Measurements from ENCODE around the gene PHF12. TPM values are rescaled to one million over a fixed set of nuclear protein-coding genes. Genes with fewer than 3 reads are reported as not detected.
A peak's percentile ranks its signal among the peaks of the same experiment; 100 is the strongest.
"Not testable (repeated sequence)": the region's sequence is repeated elsewhere in the genome, so short reads cannot be mapped to it uniquely, and the experiment has no call there.

Gene PHF12
- total RNA-seq, 2 experiments from 2014 or later = 66.5 to 67.4 TPM

DNA sequence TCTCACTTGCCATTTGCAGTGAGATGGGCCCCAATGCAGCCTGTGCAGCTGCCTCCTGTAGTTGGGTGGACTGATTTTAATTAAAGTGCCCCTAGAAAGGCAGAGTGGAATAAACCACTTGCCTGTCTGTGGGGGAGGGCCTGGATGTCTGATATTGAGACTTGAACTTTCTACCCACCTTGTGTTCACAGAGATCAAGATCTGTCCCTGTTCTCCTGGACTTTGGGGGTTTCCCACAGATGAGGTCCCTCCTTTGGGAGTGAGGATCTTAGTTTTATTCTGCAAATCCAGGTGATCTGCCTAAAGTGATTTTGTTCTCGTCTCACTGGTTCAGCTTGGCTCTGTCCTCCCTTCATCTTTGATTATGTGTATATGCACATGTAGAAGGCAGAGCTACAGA, 40.8 kb downstream of the PHF12 start:
- Mint-ChIP-seq H3K4me1 (ENCODE audit: low read depth) (no peaks in the 10 kb centered on the region), H3K4me3 (no peak overlapping the region), H3K36me3 (ENCODE audit: low read depth) (peaks cover 74% of the 10 kb centered on the region), H3K9me3 (ENCODE audit: insufficient read depth) (no peaks in the 10 kb centered on the region), H3K27me3 (ENCODE audit: low read depth) (no peaks in the 10 kb centered on the region), H3K27ac (no peak overlapping the region)
- no peak for DNase-seq
- ATAC-seq = no peak
- ChIA-PET POLR2A (interaction anchor here (1.2 kb wide), 1 partner anchor 9 kb away, joined by 3 read pairs; no protein-coding TSS in a partner anchor), CTCF (interaction anchor here (0.7 to 5.5 kb wide), 9 partner anchors 8 to 183 kb away, joined by 3 to 44 read pairs (median 5); partner anchors contain the start of genes PHF12 and TLCD1)

GRCh38 chr17:28908640-28909167, 42.6 kb downstream of the PHF12 start:
- ChIA-PET CTCF (interaction anchor here (1.0 to 5.5 kb wide), 12 partner anchors 8 to 209 kb away, joined by 3 to 44 read pairs (median 4); partner anchors contain the start of gene TLCD1), POLR2A (no interaction called here)
- Mint-ChIP-seq H3K4me1 (ENCODE audit: low read depth) (no peaks in the 10 kb centered on the region), H3K27me3 (ENCODE audit: low read depth) (no peaks in the 10 kb centered on the region), H3K9me3 (ENCODE audit: insufficient read depth) (no peaks in the 10 kb centered on the region), H3K36me3 (ENCODE audit: low read depth) (peaks cover 64% of the 10 kb centered on the region), H3K27ac (no peak overlapping the region), H3K4me3 (no peak overlapping the region)
- no peak for ATAC-seq
- DNase-seq = no peak

DNA sequence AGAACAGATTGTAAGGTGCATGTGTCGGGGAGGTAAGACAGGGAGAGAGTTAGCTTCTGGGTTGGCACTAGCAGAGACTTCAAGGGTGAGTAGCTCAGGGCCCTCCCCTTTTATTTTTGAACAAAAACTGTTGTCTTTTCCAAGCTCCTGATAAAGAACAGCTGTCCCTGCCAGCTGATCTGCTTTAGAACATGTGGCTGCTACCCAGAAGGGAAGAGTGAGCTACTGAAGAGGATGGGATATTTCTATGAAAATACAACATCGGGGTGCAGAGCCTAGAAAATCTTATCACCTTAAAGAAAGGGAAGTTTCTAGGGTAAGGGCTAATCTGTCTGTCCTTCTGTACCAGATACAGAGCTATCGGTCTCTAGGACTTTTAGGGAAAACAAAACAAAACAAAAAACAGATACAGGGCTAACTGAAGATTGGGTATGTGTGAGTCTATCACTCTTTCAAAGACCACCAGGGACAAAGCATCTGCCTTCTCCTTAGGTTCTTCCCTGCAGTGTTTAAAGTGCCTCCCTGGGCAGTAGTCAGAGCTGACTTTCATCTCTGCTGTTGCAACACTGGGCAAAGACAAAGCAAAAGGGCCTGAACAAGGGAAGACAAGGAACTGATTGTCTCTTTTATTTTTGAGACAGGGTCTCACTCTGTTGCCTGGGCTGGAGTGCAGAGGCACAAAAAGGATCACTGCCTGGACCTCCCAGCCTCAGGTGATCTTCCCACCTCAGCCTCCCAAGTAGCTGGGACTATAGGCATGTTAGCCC, 43.4 kb downstream of the PHF12 start:
- ChIA-PET POLR2A (interaction anchor here (0.6 kb wide), 1 partner anchor 123 kb away, joined by 3 read pairs; no protein-coding TSS in a partner anchor), CTCF (interaction anchor here (0.8 to 5.5 kb wide), 10 partner anchors 9 to 181 kb away, joined by 3 to 44 read pairs (median 4); partner anchors contain the start of genes FLOT2 and TLCD1)
- H3K27ac Mint-ChIP-seq = no peak overlapping the region
- peaks cover 56% of the 10 kb centered on the region for H3K36me3 Mint-ChIP-seq (ENCODE audit: low read depth)
- no peaks in the 10 kb centered on the region for H3K27me3 Mint-ChIP-seq (ENCODE audit: low read depth)
- H3K9me3 Mint-ChIP-seq (ENCODE audit: insufficient read depth) = no peaks in the 10 kb centered on the region
- H3K4me3 Mint-ChIP-seq = no peak overlapping the region
- H3K4me1 Mint-ChIP-seq (ENCODE audit: low read depth) = peaks cover 7% of the 10 kb centered on the region
- ATAC-seq = no peak
- DNase-seq = no peak

- peaks cover 10% of the 10 kb centered on the region for H3K4me1 Mint-ChIP-seq (ENCODE audit: low read depth)
- DNase-seq (no peak), ATAC-seq (no peak)
- no peaks in the 10 kb centered on the region for H3K9me3 Mint-ChIP-seq (ENCODE audit: insufficient read depth)
- ChIA-PET POLR2A (interaction anchor here (0.8 to 0.9 kb wide), 2 partner anchors 11 to 14 kb away, joined by 3 read pairs; no protein-coding TSS in a partner anchor), CTCF (interaction anchor here (1.3 to 5.5 kb wide), 7 partner anchors 10 to 180 kb away, joined by 4 to 44 read pairs (median 5); partner anchors contain the start of gene TLCD1)
- no peaks in the 10 kb centered on the region for H3K27me3 Mint-ChIP-seq (ENCODE audit: low read depth)
- no peak overlapping the region for H3K4me3 Mint-ChIP-seq
- peak overlapping the region; percentile 40 for H3K27ac Mint-ChIP-seq
- H3K36me3 Mint-ChIP-seq (ENCODE audit: low read depth) = peaks cover 50% of the 10 kb centered on the region
Measured at GRCh38 chr17:28906706-28907438, 44.4 kb downstream of the PHF12 start.

DNA sequence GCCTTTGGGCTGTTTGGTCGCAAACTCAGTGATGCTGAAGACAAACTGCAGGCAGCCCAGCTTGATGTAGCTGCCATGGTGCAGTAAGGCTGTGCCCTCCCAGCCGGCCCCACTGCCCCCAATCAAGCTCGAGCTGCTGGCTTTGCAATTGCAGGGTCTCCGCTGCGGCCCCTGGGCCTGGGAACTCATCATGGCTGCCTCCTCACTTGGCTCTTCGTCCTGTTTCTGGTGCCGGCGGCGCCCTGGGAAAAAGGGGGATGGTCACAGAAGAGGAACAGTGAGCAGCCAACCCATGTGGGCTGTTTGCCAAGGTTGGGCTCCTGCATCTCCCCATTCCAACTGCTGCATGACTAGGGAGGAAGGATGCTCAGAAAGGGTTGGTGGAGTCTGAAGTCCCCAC, 45.0 kb downstream of the PHF12 start:
- H3K27me3 Mint-ChIP-seq (ENCODE audit: low read depth) = no peaks in the 10 kb centered on the region
- no peak overlapping the region for H3K4me3 Mint-ChIP-seq
- H3K4me1 Mint-ChIP-seq (ENCODE audit: low read depth) = peaks cover 15% of the 10 kb centered on the region
- CTCF ChIA-PET = interaction anchor here (1.0 to 5.5 kb wide), 3 partner anchors 14 to 142 kb away, joined by 3 to 44 read pairs (median 4); no protein-coding TSS in a partner anchor
- POLR2A ChIA-PET = interaction anchor here (0.8 kb wide), 1 partner anchor 12 kb away, joined by 3 read pairs; no protein-coding TSS in a partner anchor
- no peaks in the 10 kb centered on the region for H3K9me3 Mint-ChIP-seq (ENCODE audit: insufficient read depth)
- H3K36me3 Mint-ChIP-seq (ENCODE audit: low read depth) = peaks cover 50% of the 10 kb centered on the region
- DNase-seq (no peak), ATAC-seq (no peak)
- H3K27ac Mint-ChIP-seq = peak overlapping the region; percentile 40

GRCh38 chr17:28904800-28905199, 46.5 kb downstream of the PHF12 start:
- ChIA-PET POLR2A (no interaction called here), CTCF (interaction anchor here (1.1 to 4.8 kb wide), 5 partner anchors 11 to 177 kb away, joined by 3 to 41 read pairs (median 25); partner anchors contain the start of genes NEK8 and TLCD1)
- peaks cover 25% of the 10 kb centered on the region for H3K4me1 Mint-ChIP-seq (ENCODE audit: low read depth)
- no peak for ATAC-seq
- no peak overlapping the region for H3K27ac Mint-ChIP-seq
- no peak overlapping the region for H3K4me3 Mint-ChIP-seq
- DNase-seq = no peak
- no peaks in the 10 kb centered on the region for H3K9me3 Mint-ChIP-seq (ENCODE audit: insufficient read depth)
- no peaks in the 10 kb centered on the region for H3K27me3 Mint-ChIP-seq (ENCODE audit: low read depth)
- H3K36me3 Mint-ChIP-seq (ENCODE audit: low read depth) = peaks cover 47% of the 10 kb centered on the region

- H3K27ac Mint-ChIP-seq = peak overlapping the region; percentile 32
- ChIA-PET POLR2A (interaction anchor here (0.7 to 2.9 kb wide), 4 partner anchors 20 to 176 kb away, joined by 3 to 14 read pairs (median 6); partner anchors contain the start of genes NEK8 and PHF12), CTCF (interaction anchor here (0.6 to 4.8 kb wide), 15 partner anchors 11 to 546 kb away, joined by 3 to 41 read pairs (median 7); partner anchors contain the start of genes FAM222B, NEK8, POLDIP2 and RPL23A)
- not testable (repeated sequence) for DNase-seq; H3K9me3 Mint-ChIP-seq (ENCODE audit: insufficient read depth); ATAC-seq; H3K27me3 Mint-ChIP-seq (ENCODE audit: low read depth)
- H3K4me3 Mint-ChIP-seq = peak overlapping the region; percentile 88
- H3K36me3 Mint-ChIP-seq (ENCODE audit: low read depth) = peaks cover 49% of the 10 kb centered on the region
- peaks cover 32% of the 10 kb centered on the region for H3K4me1 Mint-ChIP-seq (ENCODE audit: low read depth)
Measured at GRCh38 chr17:28903546-28903841, 47.8 kb downstream of the PHF12 start.

DNA sequence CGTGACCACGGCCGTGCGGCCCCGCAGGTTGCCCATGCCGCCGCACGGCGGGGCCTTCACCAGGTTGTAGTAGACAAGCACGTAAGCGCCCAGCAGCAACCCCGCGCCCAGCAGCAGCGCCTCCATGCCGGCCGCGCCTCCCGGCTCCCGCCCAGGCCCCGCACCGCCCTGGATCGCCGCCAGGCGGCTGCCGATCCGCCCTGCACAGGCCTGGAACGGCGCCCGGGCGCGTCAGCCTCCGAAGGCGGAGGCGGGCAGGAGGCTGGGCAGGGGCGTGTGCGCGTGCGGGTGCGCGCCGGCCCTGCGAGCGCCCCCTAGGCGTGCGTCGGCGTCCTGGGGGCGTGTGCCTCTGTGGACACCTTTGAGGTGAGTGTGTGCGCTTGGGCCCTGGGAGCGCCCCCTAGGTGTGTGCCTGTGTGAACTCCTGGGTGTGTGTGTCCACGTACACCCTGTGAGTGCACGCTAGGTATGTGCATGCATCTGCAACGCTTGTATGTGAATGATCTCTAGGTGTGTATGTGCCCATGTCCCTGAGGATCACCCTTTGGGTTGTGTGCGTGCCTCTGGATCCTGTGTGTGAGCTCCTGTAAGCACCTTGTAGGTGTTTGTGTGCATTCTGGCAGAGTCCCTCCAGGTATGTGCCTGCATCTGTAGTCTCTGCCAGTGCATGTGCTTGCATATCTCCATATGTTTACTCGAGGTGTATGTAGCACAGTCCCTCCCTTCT, 48.3 kb downstream of the PHF12 start, which contains the start of gene DHRS13:
DHRS13 (minus strand) TSS at position 261 of the 727 bp plus-strand sequence; CDS start at position 126, 135 bp downstream.
- H3K36me3 Mint-ChIP-seq (ENCODE audit: low read depth) = peaks cover 49% of the 10 kb centered on the region
- H3K9me3 Mint-ChIP-seq (ENCODE audit: insufficient read depth) = no peaks in the 10 kb centered on the region
- H3K27me3 Mint-ChIP-seq (ENCODE audit: low read depth) = no peaks in the 10 kb centered on the region
- ATAC-seq (peak; percentile 95), DNase-seq (peak; percentile 94)
- ChIA-PET CTCF (interaction anchor here (0.6 to 4.8 kb wide), 38 partner anchors 11 to 221 kb away, joined by 3 to 41 read pairs (median 4); partner anchors contain the start of genes FAM222B, NEK8, PHF12 and RPL23A), POLR2A (interaction anchor here (1.1 to 2.9 kb wide), 8 partner anchors 11 to 176 kb away, joined by 3 to 14 read pairs (median 8); partner anchors contain the start of genes FAM222B, NEK8 and PHF12)
- peaks cover 36% of the 10 kb centered on the region for H3K4me1 Mint-ChIP-seq (ENCODE audit: low read depth)
- peak within 1 kb of the TSS; percentile 86 for H3K27ac Mint-ChIP-seq
- H3K4me3 Mint-ChIP-seq = peak within 1 kb of the TSS; percentile 88

DNA sequence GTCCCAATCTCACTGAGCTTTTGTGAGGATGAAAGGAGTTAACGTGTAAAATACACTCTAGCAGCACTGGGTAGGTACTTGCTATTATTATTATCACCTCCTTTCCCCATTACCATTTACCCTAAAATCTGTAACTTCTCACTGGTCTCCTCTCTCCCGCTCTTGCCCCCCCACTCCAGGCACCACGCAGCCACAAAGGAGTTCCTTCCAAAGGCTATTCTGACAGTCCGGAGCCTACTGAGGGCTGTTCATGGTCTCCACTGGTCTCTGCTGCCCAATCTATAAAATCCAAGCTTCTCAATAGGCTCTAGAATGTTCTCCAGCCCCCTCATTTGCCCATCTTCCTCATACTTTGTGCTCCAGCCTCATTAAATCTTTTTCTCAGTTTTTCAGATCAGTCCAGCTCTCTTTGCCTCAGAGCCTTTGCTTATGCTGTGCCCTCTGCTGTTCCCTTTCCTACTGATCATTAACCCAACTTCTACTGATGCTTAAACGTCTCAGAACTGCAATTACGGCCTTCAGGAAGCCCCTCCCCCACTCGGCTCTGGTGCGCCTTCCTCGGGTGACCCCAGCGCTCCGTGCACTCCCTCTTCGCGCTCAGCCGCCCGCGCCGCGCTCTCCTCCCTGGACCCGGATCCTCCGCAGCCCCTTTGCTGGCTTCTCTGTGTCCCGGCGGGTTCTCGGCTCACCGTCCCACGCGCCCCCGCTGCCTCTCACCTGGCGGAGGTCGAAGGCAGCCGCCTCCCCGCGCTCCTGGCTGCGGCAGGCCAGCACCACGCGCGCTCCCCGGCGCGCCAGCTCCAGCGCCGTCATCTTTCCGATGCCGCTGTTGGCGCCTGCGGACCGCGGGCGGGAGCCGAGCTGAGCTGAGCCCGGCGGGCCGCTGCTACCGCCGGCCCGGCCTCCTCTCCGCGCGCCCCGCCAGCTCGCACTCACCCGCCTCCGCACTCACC, 49.2 kb downstream of the PHF12 start:
- Mint-ChIP-seq H3K27me3 (ENCODE audit: low read depth) (no peaks in the 10 kb centered on the region), H3K4me3 (peak overlapping the region; percentile 88), H3K4me1 (ENCODE audit: low read depth) (peaks cover 40% of the 10 kb centered on the region), H3K36me3 (ENCODE audit: low read depth) (peaks cover 46% of the 10 kb centered on the region), H3K27ac (peak overlapping the region; percentile 86), H3K9me3 (ENCODE audit: insufficient read depth) (no peaks in the 10 kb centered on the region)
- ChIA-PET CTCF (interaction anchor here (0.6 to 4.8 kb wide), 36 partner anchors 8 to 255 kb away, joined by 3 to 41 read pairs (median 4); partner anchors contain the start of genes FAM222B, NEK8, PHF12 and RPL23A), POLR2A (interaction anchor here (1.1 to 2.9 kb wide), 8 partner anchors 8 to 175 kb away, joined by 3 to 14 read pairs (median 8); partner anchors contain the start of genes FAM222B, NEK8 and PHF12)
- DNase-seq (peak; percentile 68), ATAC-seq (peak; percentile 47)

Measured in activated CD8-positive, alpha-beta T cell treated with anti-CD3 and anti-CD28 coated beads, Interleukin-2, amount 10 ng/mL, durations not matched to agents 7 days and 5 days (primary cell).